Upper lobe of left lung (tissue), 6 donors: Measurements from ENCODE around the gene MDN1. TPM values are rescaled to one million over a fixed set of nuclear protein-coding genes. Genes with fewer than 3 reads are reported as not detected.

Experiments used
- ATAC-seq, 2 donors: fragments of 200-7000 bp; cut with Tn5 transposase; one replicate each; pipeline ENCODE4 v1.9.1; 2022; ENCODE audit warnings: mild to moderate bottlenecking in 2 of 2, moderate library complexity in 2 of 2; ENCODE audit not compliant: low FRiP score in 2 of 2
- DNase-seq, 2 donors: peaks; one replicate each; pipeline ENCODE4 v3.0.0-alpha.2; 2019 to 2020
- H3K27ac ChIP-seq, 4 donors: fragments of 200-600 bp; sonication (generic); one replicate each; pipeline ENCODE4 v1.5.1; 2016 to 2019
- H3K27me3 ChIP-seq, 4 donors: fragments of 200-600 bp; sonication (generic); one replicate each; pipeline ENCODE4 v1.5.1; 2017 to 2019
- H3K36me3 ChIP-seq, 4 donors: fragments of 200-600 bp; sonication (generic); one replicate each; pipeline ENCODE4 v1.5.1; 2016 to 2019
- H3K4me1 ChIP-seq, 4 donors: fragments of 200-600 bp; sonication (generic); one replicate each; pipeline ENCODE4 v1.5.1; 2018 to 2019
- H3K4me3 ChIP-seq, 4 donors: fragments of 200-600 bp; sonication (generic); one replicate each; pipeline ENCODE4 v1.5.1; 2017 to 2019; ENCODE audit warnings: mild to moderate bottlenecking in 2 of 4, moderate library complexity in 1 of 4
- H3K9me3 ChIP-seq, 4 donors: fragments of 200-600 bp; sonication (generic); one replicate each; pipeline ENCODE4 v1.5.1; 2018 to 2019
- CTCF ChIP-seq, 6 experiments: fragments of 450-650 bp in 4 of 6; fragments of 200-600 bp in 2 of 6; sonication (generic) in 2 of 6; IDR thresholded peaks; one replicate each; pipeline ENCODE4 v1.5.1; 2016 to 2019; ENCODE audit warnings: antibody characterized with exemption in 6 of 6
- EP300 ChIP-seq, 4 donors: sonication (generic); formaldehyde crosslinking; IDR thresholded peaks; one replicate each; pipeline ENCODE4 v1.5.1; 2017; ENCODE audit warnings: antibody characterized with exemption in 4 of 4, control low read depth in 2 of 4
- POLR2A ChIP-seq, 4 donors: fragments of 450-650 bp; IDR thresholded peaks; one replicate each; pipeline ENCODE4 v1.5.1; 2016 to 2017; ENCODE audit warnings: antibody characterized with exemption in 4 of 4, mild to moderate bottlenecking in 2 of 4
- POLR2AphosphoS5 ChIP-seq, 2 donors: sonication (generic); formaldehyde crosslinking; IDR thresholded peaks; one replicate each; pipeline ENCODE4 v1.5.1; 2017; ENCODE audit warnings: antibody characterized with exemption in 2 of 2
- WGBS, 2 donors: methylation state at CpG; one replicate each; pipeline ENCODE4 v1.1.5; 2017 to 2018; 5-methylcytosine and 5-hydroxymethylcytosine counted together
- total RNA-seq, 6 donors: library from RNA; depleted of rRNA in 4 of 6; stranded (reverse); fragments of >200 nt in 4 of 6; gene quantifications; one replicate each; pipeline versions ENCODE4 v1.1.0 to v1.2.1, GENCODE V29; 2016 to 2021
- donor health status: DM: no; HTN: no; CAD: no; lungs with moderate emphysema.
- donor health status: DM: no; HTN: yes; CAD: no; lungs with severe emphysema.

MDN1 gene
- total RNA-seq, 6 donors from 2014 or later, result 23.4 to 44.1 (median 29.6) TPM

DNA sequence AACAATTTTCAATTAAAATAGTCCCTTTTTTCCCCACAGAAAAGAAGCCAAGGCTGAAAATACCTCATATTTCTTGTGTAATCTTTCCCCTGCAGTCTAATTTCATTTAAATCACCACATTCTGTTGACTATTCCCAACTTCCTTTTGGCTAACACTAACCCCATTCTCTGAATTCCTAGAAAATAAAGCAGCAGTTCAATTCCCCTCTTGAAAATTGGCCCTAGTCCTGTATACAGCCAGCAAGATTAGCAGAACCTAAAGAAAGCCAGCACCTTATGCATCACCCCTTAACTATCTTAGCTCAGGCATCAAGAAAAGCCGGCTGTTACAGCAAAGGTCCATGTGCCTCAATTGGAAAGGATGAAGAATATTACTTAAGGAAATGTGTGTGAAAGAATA is 69.7 kb downstream of the MDN1 start:
- Histone ChIP-seq H3K9me3 (no peaks in the 10 kb centered on the region), H3K27me3 (no peaks in the 10 kb centered on the region), H3K36me3 (peaks cover 8 to 95% (median 55%) of the 10 kb centered on the region in 4 donors), H3K27ac (no peak overlapping the region), H3K4me1 (no peaks in the 10 kb centered on the region), H3K4me3 (no peak overlapping the region)
- no peak for TF ChIP-seq EP300 (IDR thresholded peaks at IDR 0.05)
- no peak for TF ChIP-seq CTCF (IDR thresholded peaks at IDR 0.05)
- no peak for TF ChIP-seq POLR2AphosphoS5 (IDR thresholded peaks at IDR 0.05)
- no peak for TF ChIP-seq POLR2A (IDR thresholded peaks at IDR 0.05)
- DNase-seq (no peak), ATAC-seq (no peak)
- 80 to 86% methylated on average over 1 of the region's 1 CpG for WGBS, 2 donors

DNA sequence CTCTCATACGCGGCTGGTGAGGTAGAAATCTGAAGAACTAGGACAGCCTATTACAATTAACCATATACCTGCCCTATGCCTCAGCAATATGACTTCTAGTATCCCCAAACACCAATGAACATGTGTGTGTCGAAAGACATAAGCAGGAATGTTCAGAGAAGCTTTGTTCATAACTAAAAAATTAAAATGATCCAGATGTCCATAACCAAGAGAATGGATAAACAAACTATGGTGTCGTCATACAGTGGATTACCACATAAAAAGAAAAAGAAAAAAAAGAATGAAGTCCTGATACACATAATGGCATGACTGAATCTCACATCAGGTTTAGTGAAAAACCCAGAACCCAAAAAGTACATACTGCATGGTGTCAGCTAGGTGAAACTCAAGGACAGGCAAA is 73.9 kb downstream of the MDN1 start:
- Histone ChIP-seq H3K9me3 (no peaks in the 10 kb centered on the region), H3K27ac (no peak overlapping the region), H3K4me3 (no peak overlapping the region), H3K36me3 (peaks cover 10 to 90% (median 46%) of the 10 kb centered on the region in 4 donors), H3K27me3 (no peaks in the 10 kb centered on the region), H3K4me1 (no peaks in the 10 kb centered on the region)
- WGBS, 2 donors, result 91 to 95% methylated on average over 4 of the region's 4 CpGs
- ATAC-seq, result no peak
- TF ChIP-seq POLR2A (IDR thresholded peaks at IDR 0.05) (no peak), POLR2AphosphoS5 (IDR thresholded peaks at IDR 0.05) (no peak), CTCF (IDR thresholded peaks at IDR 0.05) (no peak), EP300 (IDR thresholded peaks at IDR 0.05) (no peak)
- DNase-seq, result no peak

GRCh38 chr6:89745096-89745495 is 74.5 kb downstream of the MDN1 start:
- H3K9me3 ChIP-seq, result no peaks in the 10 kb centered on the region
- no peaks in the 10 kb centered on the region for H3K4me1 ChIP-seq
- ATAC-seq, result no peak
- H3K27me3 ChIP-seq, result no peaks in the 10 kb centered on the region
- H3K36me3 ChIP-seq, result peaks cover 10 to 88% (median 42%) of the 10 kb centered on the region in 4 donors
- 90 to 95% methylated on average over 5 of the region's 5 CpGs for WGBS, 2 donors
- no peak overlapping the region for H3K27ac ChIP-seq
- H3K4me3 ChIP-seq, result no peak overlapping the region
- DNase-seq, result no peak
- TF ChIP-seq EP300 (IDR thresholded peaks at IDR 0.05) (no peak), POLR2AphosphoS5 (IDR thresholded peaks at IDR 0.05) (no peak), CTCF (IDR thresholded peaks at IDR 0.05) (no peak), POLR2A (IDR thresholded peaks at IDR 0.05) (no peak)

DNA sequence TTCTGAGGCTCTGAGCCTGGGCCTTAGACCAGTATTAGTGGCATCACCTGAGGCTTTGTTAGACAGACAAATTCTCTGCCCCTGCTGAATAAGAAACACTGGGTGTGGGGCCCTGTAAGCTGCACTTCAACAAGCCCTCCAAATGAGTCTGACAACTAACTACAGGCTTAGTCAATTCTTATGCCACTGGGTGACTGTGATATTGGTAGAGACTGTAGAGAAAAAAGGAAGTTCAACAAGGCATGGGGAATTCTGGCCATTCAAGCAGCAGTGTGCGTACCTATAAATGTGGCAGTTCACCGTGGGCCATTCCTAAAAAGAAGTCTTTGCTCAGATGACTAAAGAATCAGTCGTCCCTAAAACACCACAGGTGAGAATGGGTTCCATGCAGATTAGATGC is 82.7 kb downstream of the MDN1 start:
- WGBS, 2 donors, result 85% methylated on average over 3 of the region's 3 CpGs
- Histone ChIP-seq H3K9me3 (no peaks in the 10 kb centered on the region), H3K36me3 (peaks cover 6 to 65% (median 29%) of the 10 kb centered on the region in 4 donors), H3K4me3 (no peak overlapping the region), H3K27me3 (no peaks in the 10 kb centered on the region), H3K4me1 (peaks cover 0 to 6% (median 0%) of the 10 kb centered on the region in 4 donors), H3K27ac (no peak overlapping the region)
- no peak for ATAC-seq
- no peak for DNase-seq
- no peak for TF ChIP-seq CTCF (IDR thresholded peaks at IDR 0.05)
- no peak for TF ChIP-seq POLR2AphosphoS5 (IDR thresholded peaks at IDR 0.05)
- no peak for TF ChIP-seq EP300 (IDR thresholded peaks at IDR 0.05)
- no peak for TF ChIP-seq POLR2A (IDR thresholded peaks at IDR 0.05)

DNA sequence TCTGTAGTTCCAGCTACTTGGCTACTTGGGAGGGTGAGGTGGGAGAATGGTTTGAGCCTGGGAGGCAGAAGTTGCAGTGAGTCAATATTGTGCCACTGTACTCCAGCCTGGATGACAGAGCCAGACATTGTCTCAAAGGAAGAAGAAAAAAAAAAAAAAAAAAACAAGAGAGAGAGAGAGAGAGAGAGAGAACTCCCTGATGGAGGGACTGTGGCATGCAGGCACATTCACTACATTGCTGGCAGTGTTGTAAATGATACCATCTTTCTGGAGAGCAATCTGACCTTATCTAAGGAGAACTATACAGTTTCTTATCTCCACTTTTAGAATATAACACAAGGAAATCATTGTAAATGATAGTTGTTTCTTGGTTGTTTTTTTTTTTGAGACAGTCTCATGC is 85.1 kb downstream of the MDN1 start:
- H3K4me3 ChIP-seq, result no peak overlapping the region
- peaks cover 6 to 72% (median 28%) of the 10 kb centered on the region in 4 donors for H3K36me3 ChIP-seq
- H3K4me1 ChIP-seq, result peaks cover 0 to 7% (median 0%) of the 10 kb centered on the region in 4 donors
- no peak for DNase-seq
- no peaks in the 10 kb centered on the region for H3K9me3 ChIP-seq
- no peak for ATAC-seq
- no peak overlapping the region for H3K27ac ChIP-seq
- H3K27me3 ChIP-seq, result no peaks in the 10 kb centered on the region
- TF ChIP-seq POLR2AphosphoS5 (IDR thresholded peaks at IDR 0.05) (no peak), EP300 (IDR thresholded peaks at IDR 0.05) (no peak)
